HL-60 (cell line): ENCODE measurements around the gene CPSF4.

Experiments used
- SPI1 ChIP-seq: IDR thresholded peaks from 2 replicates; pipeline ENCODE4 v1.6.1; 2012; ENCODE audit warnings: low read depth, mild to moderate bottlenecking, borderline replicate concordance
- TF ChIP-seq, protein P1 (sequence below): IDR thresholded peaks from one replicate; pipeline ENCODE4 v1.5.1; 2011; ENCODE audit warnings: low read length, control low read depth, inconsistent platforms; ENCODE audit not compliant: insufficient read depth

DNA sequence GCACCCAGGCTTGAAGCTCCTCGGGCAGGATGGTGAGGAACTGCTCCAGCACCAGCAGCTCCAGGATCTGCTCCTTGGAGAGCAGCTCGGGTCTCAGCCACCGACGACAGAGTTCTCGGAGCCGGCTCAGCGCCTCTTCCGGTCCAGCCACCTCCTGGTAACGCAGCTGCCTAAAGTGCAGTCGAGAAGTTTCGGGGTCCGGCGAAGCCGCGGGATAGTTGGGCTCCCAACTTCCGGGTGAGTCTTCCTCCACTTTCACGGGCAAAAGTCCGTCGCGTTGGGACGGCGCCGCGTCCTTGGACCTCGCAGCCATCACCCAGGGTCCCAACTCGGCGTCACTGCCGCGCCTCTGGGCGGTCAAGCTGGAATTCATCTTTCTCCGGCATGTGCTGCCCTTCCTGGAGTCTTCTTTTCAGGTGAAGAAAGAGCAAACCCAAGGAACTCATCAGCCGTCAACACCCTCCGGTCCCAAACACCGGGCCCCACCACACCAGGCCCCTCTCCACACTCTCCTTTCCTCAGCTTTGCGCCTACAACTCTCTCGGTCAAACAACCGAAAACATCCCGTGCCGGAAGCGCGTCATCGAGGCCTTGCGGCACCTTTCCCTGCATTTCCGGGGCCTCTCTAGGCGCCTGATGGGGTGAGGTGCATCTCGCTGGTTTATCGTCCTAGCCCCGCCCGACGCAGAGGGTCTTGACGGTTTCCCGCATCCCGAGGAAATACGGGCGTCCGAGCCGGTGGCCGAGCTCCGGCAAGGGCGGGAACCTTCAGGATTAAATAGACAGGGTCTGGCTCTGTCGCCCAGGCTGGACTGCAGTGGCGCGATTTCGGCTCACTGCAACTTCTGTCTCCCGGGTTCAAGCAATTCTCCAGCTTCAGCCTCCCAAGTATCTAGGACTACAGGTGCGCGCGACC is 61.2 kb downstream of the CPSF4 start, which contains the start of gene ZNF394:
- TF ChIP-seq, protein P1, sequence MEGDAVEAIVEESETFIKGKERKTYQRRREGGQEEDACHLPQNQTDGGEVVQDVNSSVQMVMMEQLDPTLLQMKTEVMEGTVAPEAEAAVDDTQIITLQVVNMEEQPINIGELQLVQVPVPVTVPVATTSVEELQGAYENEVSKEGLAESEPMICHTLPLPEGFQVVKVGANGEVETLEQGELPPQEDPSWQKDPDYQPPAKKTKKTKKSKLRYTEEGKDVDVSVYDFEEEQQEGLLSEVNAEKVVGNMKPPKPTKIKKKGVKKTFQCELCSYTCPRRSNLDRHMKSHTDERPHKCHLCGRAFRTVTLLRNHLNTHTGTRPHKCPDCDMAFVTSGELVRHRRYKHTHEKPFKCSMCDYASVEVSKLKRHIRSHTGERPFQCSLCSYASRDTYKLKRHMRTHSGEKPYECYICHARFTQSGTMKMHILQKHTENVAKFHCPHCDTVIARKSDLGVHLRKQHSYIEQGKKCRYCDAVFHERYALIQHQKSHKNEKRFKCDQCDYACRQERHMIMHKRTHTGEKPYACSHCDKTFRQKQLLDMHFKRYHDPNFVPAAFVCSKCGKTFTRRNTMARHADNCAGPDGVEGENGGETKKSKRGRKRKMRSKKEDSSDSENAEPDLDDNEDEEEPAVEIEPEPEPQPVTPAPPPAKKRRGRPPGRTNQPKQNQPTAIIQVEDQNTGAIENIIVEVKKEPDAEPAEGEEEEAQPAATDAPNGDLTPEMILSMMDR: no peak
- no peak for TF ChIP-seq SPI1
